HG03135 (cell line): ENCODE data around the gene SLC35B1.
"Not testable (repeated sequence)": the region's sequence is repeated elsewhere in the genome, so short reads cannot be mapped to it uniquely, and the experiment has no call there.

Source experiments
- ATAC-seq: cut with Tn5 transposase; IDR thresholded peaks from one replicate; pipeline ENCODE4 v1.9.1; 2021; ENCODE audit warnings: mild to moderate bottlenecking, moderate library complexity; ENCODE audit not compliant: unreplicated experiment

Gene SLC35B1

GRCh38 chr17:49734515-49735490, 27.0 kb upstream of the SLC35B1 start:
- no peak for ATAC-seq

GRCh38 chr17:49731435-49731831, 23.7 kb upstream of the SLC35B1 start:
- no peak for ATAC-seq

GRCh38 chr17:49730785-49731434, 23.1 kb upstream of the SLC35B1 start:
- ATAC-seq, result no peak

GRCh38 chr17:49730078-49730784, 22.5 kb upstream of the SLC35B1 start:
- ATAC-seq, result no peak

GRCh38 chr17:49729069-49729468, 21.3 kb upstream of the SLC35B1 start:
- ATAC-seq, result no peak

GRCh38 chr17:49728425-49728824, 20.7 kb upstream of the SLC35B1 start:
- ATAC-seq, result no peak

- ATAC-seq, result no peak
Measured at GRCh38 chr17:49727380-49727779, 19.6 kb upstream of the SLC35B1 start.

GRCh38 chr17:49725452-49726130, 17.8 kb upstream of the SLC35B1 start:
- no peak for ATAC-seq

- ATAC-seq, result not testable (repeated sequence)
Measured at GRCh38 chr17:49724552-49724951, 16.8 kb upstream of the SLC35B1 start.

GRCh38 chr17:49723423-49723822, 15.7 kb upstream of the SLC35B1 start:
- ATAC-seq, result no peak

GRCh38 chr17:49722066-49722465, 14.3 kb upstream of the SLC35B1 start:
- ATAC-seq, result no peak

GRCh38 chr17:49717371-49717861, 9.7 kb upstream of the SLC35B1 start:
- ATAC-seq, result no peak

GRCh38 chr17:49716668-49717364, 9.1 kb upstream of the SLC35B1 start:
- no peak for ATAC-seq

- ATAC-seq, result no peak
Measured at GRCh38 chr17:49715717-49716279, 8.0 kb upstream of the SLC35B1 start.

- no peak for ATAC-seq
Measured at GRCh38 chr17:49715216-49715615, 7.5 kb upstream of the SLC35B1 start.

GRCh38 chr17:49708515-49709183, 885 bp upstream of the SLC35B1 start:
- no peak for ATAC-seq

- no peak for ATAC-seq
Measured at GRCh38 chr17:49707246-49707607, 537 bp downstream of the SLC35B1 start.

- ATAC-seq, result no peak
Measured at GRCh38 chr17:49705254-49705653, 2.5 kb downstream of the SLC35B1 start.

- ATAC-seq, result no peak
Measured at GRCh38 chr17:49703557-49704277, 4.0 kb downstream of the SLC35B1 start.
